ENCODE data around the gene PPFIA4.

The PPFIA4 gene

DNA sequence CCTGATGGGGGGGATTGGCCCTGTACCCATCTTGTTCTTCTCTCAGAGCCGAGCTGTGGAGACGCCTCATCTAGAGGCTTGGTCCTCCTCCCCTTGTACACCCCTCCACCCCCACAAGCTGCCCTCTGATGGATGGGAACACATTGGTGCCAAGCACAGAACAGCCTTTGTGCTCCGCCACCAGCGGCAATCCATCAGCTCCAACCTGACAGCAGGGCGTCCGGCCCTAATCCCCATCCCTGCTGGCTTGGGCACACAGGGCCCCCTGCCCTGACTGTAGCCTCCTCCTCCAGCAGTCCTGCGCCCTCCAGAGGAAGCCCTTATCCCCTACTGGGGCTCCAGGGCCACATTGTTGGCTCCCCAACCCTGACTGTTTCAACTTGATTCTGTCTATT is 63.4 kb downstream of the PPFIA4 start:
- DNase-seq (no peak), ATAC-seq (ENCODE audit: insufficient read depth, low read depth) (no peak)
- H3K27ac ChIP-seq (ENCODE audit: low read length) = no peak overlapping the region
- no peaks in the 10 kb centered on the region for H3K79me2 ChIP-seq (ENCODE audit: insufficient read depth, low read length)
- no peak for TF ChIP-seq CTCF (IDR thresholded peaks at IDR 0.05; ENCODE audit: borderline replicate concordance, extremely low read depth, low read length, poor library complexity, severe bottlenecking)
- no peak for TF ChIP-seq EZH2 (IDR thresholded peaks at IDR 0.05; ENCODE audit: borderline replicate concordance, low read depth, low read length, severe bottlenecking)
- peaks cover 18% of the 10 kb centered on the region for H3K27me3 ChIP-seq (ENCODE audit: insufficient read depth, low read length, poor library complexity)
- no peak overlapping the region for H3K9ac ChIP-seq (ENCODE audit: low read depth, low read length)
- no peaks in the 10 kb centered on the region for H4K20me1 ChIP-seq (ENCODE audit: insufficient read depth, low read length)
- no peaks in the 10 kb centered on the region for H3K36me3 ChIP-seq (ENCODE audit: insufficient read depth, low read length)
- no peak overlapping the region for H3K4me2 ChIP-seq (ENCODE audit: insufficient read depth, low read length)
- H3K4me1 ChIP-seq (ENCODE audit: insufficient read depth, low read length) = no peaks in the 10 kb centered on the region
- no peaks in the 10 kb centered on the region for H3K9me3 ChIP-seq (ENCODE audit: insufficient read depth, low read length, severe bottlenecking)
- H3K4me3 ChIP-seq (ENCODE audit: low read depth in 1 of 2, low read length in 2 of 2) = no peak overlapping the region
- H2AFZ ChIP-seq (ENCODE audit: low read depth, low read length) = no peak overlapping the region

DNA sequence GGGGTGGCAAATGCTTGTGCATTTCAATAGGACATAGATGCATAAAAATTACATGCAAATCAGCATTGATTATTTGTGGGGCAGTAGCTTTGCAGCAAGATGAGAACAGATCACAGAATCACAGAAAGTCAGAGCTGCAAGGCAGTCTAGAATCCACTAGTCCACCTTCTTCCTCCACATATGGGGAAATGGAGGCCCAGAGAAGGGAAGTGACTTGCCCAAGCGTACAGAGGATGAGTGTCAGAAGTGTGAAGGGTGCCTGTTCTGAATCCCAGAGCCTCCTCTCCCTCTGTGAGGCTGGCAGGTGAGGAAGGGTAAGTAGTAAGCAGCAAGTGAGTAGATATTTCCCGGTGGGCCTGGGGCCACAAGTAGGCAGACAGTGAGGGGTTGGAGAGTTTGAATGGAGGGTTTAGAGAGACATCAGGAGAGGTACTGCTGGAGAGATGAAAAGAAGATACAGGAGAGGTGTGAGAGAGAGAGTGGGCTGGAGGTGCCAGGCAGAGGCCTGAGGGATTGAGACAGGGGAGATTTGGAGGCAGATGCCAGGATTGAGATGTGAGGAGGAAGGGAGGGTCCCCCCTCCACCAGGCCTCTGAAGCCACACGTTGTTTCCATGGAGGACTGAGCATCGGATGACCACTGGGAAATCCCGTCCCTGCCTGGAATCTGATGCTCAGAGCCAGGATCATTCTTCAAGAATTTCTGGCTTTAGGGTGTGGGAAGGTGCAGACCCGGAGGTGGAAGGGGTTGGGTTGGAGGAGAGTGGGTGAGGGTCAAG is 64.3 kb downstream of the PPFIA4 start:
- no peaks in the 10 kb centered on the region for H3K36me3 ChIP-seq (ENCODE audit: insufficient read depth, low read length)
- H3K27ac ChIP-seq (ENCODE audit: low read length) = no peak overlapping the region
- no peak for DNase-seq
- TF ChIP-seq CTCF (IDR thresholded peaks at IDR 0.05; ENCODE audit: borderline replicate concordance, extremely low read depth, low read length, poor library complexity, severe bottlenecking) (no peak), EZH2 (IDR thresholded peaks at IDR 0.05; ENCODE audit: borderline replicate concordance, low read depth, low read length, severe bottlenecking) (no peak)
- H3K4me2 ChIP-seq (ENCODE audit: insufficient read depth, low read length) = no peak overlapping the region
- no peaks in the 10 kb centered on the region for H3K4me1 ChIP-seq (ENCODE audit: insufficient read depth, low read length)
- no peak overlapping the region for H3K9ac ChIP-seq (ENCODE audit: low read depth, low read length)
- H4K20me1 ChIP-seq (ENCODE audit: insufficient read depth, low read length) = no peaks in the 10 kb centered on the region
- no peak for ATAC-seq (ENCODE audit: insufficient read depth, low read depth)
- no peaks in the 10 kb centered on the region for H3K79me2 ChIP-seq (ENCODE audit: insufficient read depth, low read length)
- no peaks in the 10 kb centered on the region for H3K9me3 ChIP-seq (ENCODE audit: insufficient read depth, low read length, severe bottlenecking)
- no peak overlapping the region for H3K4me3 ChIP-seq (ENCODE audit: low read depth in 1 of 2, low read length in 2 of 2)
- H3K27me3 ChIP-seq (ENCODE audit: insufficient read depth, low read length, poor library complexity) = peaks cover 18% of the 10 kb centered on the region
- no peak overlapping the region for H2AFZ ChIP-seq (ENCODE audit: low read depth, low read length)

DNA sequence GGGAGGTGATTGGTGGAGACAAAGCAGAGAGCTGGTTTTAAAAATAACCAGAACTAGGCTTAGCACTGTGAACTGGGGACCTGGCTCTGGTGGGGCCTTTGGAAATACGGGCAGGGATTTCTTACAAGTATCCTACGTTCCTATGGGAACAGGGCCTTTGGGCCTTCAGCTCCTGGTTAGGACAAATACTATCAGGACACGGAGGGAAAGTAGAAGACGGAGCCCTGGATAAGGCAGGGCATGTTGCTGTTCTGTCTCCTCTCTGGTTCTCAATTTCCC is 64.8 kb downstream of the PPFIA4 start:
- Histone ChIP-seq H3K79me2 (ENCODE audit: insufficient read depth, low read length) (no peaks in the 10 kb centered on the region), H3K9ac (ENCODE audit: low read depth, low read length) (no peak overlapping the region), H3K4me2 (ENCODE audit: insufficient read depth, low read length) (no peak overlapping the region), H3K4me3 (ENCODE audit: low read depth in 1 of 2, low read length in 2 of 2) (no peak overlapping the region), H2AFZ (ENCODE audit: low read depth, low read length) (no peak overlapping the region), H4K20me1 (ENCODE audit: insufficient read depth, low read length) (no peaks in the 10 kb centered on the region), H3K36me3 (ENCODE audit: insufficient read depth, low read length) (no peaks in the 10 kb centered on the region), H3K4me1 (ENCODE audit: insufficient read depth, low read length) (no peaks in the 10 kb centered on the region), H3K27ac (ENCODE audit: low read length) (no peak overlapping the region), H3K9me3 (ENCODE audit: insufficient read depth, low read length, severe bottlenecking) (no peaks in the 10 kb centered on the region), H3K27me3 (ENCODE audit: insufficient read depth, low read length, poor library complexity) (peaks cover 18% of the 10 kb centered on the region)
- DNase-seq = no peak
- ATAC-seq (ENCODE audit: insufficient read depth, low read depth) = no peak
- TF ChIP-seq CTCF (IDR thresholded peaks at IDR 0.05; ENCODE audit: borderline replicate concordance, extremely low read depth, low read length, poor library complexity, severe bottlenecking) (no peak), EZH2 (IDR thresholded peaks at IDR 0.05; ENCODE audit: borderline replicate concordance, low read depth, low read length, severe bottlenecking) (no peak)

Measured in DND-41 (cell line).